Kidney tubule cell (primary cell): ENCODE data around the gene USP28.
"Not testable (repeated sequence)": the region's sequence is repeated elsewhere in the genome, so short reads cannot be mapped to it uniquely, and the experiment has no call there.

ENCODE experiments used
- DNase-seq: peaks from one replicate; pipeline ENCODE4 v3.0.0-alpha.2; 2018; ENCODE audit warnings: low spot score

The USP28 gene

DNA sequence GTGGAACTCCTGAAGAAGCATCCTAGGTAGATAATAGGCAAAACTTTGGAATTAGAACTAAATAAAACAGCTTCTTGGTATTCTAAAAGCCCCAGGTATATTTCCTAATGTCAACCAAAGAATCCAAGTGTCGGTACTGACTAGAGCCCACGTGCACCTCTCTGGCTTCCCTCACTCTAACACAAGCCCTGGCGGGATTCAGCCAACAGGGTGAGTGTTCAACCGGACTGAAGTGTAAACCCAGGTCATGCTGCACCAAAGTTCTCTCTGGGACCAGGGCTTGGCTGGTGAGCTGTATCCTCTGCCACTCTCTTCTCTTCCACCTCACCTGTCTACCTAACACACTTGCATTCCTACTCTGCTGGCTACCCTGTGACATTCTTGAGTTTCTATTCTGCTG, 40.1 kb downstream of the USP28 start:
- DNase-seq = no peak

DNA sequence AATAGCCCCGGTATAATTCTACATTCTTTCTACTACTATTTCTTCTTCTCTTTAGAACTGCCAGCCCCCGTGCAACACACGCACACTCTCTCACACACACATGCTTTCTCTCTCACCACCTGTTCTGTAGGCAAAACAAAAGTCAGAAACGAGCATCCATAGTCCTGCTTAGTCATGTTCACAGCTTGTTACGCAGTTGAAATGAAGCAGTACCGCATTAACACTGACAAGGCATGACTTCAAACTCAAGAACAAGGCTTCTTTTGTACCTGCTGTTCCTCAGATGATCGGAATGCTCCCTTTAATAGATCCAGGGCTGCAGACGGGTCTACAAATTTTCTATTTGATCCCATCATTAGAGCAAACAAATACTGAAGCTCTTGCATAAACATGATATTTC, 42.2 kb downstream of the USP28 start:
- no peak for DNase-seq

DNA sequence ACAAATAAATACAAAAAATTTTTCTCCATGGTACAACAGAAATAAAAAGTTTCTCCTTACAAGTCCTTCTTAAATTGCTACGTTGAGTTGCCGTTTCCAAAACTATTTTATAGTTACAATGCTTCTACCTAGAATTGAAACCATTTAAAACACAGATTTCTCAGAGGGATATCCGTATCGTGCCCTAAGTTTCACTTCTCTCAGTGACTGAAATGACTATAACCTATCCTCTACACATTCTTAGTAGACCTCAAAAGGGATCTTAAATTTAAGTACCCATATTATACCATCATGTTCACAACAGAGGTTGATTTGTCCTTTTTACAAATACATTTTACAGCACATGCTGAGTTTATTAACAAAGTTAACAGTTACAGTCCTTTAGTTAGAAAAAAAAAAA, 44.1 kb downstream of the USP28 start:
- DNase-seq = no peak

DNA sequence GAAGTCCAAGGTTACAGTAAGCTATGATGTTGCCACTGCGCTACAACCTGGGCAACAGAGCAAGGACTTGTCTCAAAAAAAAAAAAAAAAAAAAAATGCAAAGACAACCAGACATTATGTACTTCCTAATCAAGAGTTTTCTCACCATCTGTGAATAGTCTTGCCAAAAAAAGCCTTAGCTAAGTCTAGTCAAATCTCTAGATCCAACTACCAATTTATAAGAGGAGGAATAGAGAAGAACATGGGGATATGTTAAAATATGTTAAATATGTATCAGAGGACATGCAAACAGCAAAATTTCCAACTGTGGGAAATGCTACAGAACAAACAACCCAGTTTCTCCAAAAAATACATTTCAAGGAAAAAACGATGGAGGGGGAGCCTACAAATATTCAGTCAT, 45.6 kb downstream of the USP28 start:
- DNase-seq = no peak

DNA sequence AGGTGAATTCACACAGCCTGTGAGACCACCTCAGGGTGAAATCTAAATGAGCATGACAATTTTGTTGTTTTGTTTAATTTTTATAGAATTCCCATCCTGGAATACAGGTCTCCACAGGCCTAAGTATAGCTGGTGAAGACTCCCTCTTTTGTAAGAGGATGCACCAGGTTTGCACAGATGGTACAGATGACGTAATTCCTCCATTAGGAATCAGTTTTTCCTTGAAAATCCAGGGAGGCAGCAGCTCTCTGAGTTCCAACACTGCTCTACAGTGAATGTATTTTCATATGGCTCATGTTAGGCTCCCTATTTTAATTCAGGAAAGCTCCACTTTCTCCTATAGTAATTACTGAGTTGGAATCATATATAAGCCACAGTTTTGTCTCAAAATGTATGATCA, 47.2 kb downstream of the USP28 start:
- no peak for DNase-seq

DNA sequence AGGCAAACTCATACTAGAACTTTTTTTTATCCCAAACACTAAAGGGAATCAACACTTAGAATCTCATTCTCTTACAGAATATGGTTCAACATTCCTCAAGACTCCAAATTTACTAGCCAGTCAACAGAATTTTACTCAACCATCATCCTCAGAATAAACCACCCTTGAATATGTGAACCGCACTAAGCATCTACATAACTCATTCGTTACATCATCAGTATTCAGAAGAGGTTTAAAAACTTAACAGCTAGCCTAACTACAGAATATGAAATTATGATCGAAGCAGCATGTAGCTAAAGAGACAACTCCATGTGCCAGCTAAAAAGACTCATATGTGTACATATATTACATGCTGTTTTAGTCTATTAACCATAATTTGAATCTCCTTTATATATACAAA, 47.9 kb downstream of the USP28 start:
- no peak for DNase-seq

DNA sequence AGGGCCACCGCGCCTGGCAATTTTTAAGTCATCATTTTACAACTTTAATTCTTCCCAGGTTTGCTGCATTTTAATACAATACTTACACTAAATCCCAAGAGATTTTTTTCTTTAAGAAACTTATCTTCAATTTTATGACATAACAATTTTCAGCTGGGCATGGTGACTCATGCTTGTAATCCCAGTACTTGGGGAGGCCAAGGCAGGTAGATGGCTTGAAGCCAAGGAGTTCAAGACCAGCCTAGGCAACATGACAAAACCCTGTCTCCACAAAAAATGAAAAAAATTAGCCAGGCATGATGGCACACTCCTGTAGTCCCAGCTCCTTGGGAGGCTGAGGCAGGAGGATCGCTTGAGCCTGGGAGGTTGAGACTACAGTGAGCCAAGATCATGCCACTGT, 56.9 kb downstream of the USP28 start:
- DNase-seq = peak; percentile 3

DNA sequence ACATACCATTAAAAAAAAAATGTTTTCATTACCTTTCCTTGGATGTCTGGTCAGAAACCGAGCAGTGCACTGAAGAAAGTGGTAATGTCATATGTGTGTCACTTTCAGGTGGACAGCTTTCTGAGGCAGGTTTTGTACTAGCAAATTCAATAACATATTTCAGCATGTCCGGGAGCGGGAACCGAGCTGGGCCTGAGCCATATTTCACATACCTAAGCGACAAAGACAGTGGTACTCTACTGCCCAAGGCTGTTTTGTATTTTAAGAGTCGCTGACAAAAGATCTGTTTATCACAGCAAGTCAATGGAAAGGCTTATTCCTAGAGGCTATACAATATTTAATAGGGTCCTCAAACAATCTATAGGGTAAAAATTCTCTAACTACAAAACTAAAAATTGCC, 57.7 kb downstream of the USP28 start:
- DNase-seq = no peak

DNA sequence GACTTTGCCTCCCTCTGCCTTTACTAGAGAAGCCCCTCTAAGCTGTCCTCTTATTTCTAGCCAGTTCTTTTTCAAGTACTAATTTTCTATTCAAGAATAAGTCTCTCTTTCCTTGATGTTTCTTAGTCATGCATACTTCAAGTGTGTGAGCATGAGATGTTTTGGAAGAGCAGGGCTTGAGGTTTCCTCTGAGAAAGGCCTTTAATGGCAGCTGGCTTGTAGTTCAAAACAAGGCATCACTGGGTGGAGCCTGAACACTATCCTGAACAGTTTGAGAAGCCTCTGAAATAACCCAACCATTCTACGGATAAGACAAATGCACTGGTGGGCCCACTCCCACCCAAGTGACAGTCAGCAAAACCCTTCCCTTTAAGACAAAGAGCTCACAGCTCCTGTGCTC, 58.2 kb downstream of the USP28 start:
- DNase-seq = no peak

DNA sequence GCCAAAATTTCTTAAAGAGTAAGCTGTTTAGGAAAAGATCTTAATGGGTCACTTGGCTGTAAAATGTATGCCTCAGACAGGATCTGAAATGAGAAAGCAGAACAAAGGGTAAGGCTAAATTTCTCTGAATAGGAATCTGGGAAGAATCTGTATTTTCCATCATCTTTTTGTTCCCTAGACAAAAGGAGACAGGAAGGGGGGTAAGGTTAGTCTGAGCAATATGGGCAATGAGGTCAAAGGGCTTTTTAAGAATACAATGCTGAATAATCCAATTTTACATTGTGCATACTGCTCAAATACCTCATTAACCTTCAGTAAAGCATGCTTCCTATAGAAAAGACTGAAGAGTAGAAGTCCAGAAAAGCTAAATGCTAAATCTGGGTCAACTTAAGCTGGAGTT, 61.2 kb downstream of the USP28 start:
- no peak for DNase-seq

DNA sequence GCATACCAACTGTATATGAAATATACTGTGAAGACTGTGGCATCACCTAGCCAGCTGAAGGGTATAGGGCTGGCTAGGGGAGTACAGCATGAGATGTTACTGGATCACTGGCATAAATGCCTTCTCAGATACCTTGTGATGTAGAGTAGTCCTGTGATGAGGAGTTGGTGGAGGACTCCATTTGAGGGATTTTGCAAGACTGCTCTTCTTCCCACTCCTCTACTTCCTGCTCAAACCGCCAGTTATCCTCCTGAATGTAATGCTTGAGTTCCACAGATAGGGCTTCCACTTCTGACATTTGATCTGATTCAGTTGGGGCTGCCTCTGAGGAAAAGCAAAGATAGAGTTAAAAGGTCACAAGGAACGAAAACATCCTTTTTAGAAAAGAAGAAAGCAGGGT, 66.4 kb downstream of the USP28 start:
- DNase-seq = no peak

DNA sequence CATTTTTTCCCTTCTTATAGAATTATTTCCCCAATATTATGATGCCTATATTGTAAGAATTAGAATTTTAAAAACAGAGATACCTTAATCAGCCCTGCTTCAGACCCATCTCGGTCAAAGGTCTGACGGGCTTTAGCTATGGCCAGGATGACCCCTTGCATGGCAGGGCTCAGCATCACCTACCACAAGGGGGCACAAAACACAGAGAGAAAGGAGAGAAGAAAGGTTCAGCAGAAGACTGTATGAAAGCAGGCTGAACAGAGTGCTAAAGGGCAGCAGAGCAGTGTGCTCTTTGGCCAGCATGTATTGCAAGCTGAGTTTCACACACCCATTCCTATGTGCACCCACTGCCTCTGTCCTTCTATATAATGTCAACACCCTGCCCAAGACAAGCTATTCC, 69.0 kb downstream of the USP28 start:
- peak; percentile 16 for DNase-seq

DNA sequence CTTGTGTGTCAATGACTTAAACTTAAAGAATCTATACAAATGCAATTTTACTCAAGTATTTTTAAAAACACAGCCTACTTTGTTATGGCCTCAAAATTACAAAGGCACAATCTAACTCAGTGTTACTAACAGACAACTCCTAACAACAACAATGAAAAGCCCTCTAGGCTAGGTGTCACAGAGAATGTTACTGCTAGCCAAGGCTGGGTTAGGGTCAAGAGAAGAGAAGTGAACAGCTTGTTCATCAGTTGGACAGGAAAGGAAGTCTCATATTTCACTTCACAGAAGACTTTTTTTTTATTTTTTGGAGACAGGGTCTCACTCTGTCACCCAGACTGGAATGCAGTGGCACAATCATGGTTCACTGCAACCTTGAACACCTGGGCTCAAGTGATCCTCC, 69.7 kb downstream of the USP28 start:
- DNase-seq = no peak

DNA sequence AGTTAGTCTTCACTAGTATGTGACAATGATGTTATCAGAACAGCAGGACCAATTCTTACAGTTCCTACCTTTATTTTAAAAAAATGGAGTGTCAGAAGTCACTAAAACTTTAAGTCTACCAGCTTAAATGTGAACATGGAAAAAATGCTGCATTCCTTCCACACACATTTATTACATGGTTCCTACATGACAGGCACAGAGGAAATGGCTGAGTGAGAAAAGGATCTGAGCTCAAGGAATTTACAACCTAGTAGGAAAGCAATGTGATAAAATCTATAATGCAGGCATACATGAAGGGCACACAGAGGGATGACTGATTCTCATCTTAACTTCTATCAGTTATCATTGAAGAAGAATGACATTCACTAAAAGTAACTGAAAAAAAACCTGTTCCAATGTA, 72.8 kb downstream of the USP28 start:
- no peak for DNase-seq

DNA sequence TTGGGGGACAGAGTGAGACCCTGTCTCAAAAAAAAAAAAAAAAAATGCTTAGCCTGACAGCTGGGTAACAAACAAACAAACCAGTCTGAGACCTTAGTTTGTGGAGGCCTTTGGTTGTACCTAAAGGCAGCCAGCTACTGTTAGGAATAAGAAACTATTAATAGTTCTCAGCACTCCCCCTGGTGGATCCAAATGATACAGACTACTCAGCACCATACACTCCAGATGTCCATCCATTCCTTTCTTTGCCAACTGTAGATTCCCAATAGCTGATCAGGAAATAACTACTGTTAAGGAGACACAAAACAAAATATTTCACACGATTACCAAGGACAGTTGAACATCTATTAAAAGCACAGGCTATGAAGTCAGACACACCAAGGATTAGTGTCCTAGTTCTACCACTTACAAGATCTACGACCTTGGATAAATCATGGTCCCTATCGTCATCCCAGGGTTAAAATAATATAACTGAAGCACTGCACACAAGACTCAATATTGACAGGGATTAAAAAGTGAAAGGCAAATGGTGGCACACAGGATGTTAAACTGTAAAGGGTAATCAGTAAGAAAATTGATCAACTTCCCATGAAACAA, 78.6 kb downstream of the USP28 start:
- peak; percentile 51 for DNase-seq

DNA sequence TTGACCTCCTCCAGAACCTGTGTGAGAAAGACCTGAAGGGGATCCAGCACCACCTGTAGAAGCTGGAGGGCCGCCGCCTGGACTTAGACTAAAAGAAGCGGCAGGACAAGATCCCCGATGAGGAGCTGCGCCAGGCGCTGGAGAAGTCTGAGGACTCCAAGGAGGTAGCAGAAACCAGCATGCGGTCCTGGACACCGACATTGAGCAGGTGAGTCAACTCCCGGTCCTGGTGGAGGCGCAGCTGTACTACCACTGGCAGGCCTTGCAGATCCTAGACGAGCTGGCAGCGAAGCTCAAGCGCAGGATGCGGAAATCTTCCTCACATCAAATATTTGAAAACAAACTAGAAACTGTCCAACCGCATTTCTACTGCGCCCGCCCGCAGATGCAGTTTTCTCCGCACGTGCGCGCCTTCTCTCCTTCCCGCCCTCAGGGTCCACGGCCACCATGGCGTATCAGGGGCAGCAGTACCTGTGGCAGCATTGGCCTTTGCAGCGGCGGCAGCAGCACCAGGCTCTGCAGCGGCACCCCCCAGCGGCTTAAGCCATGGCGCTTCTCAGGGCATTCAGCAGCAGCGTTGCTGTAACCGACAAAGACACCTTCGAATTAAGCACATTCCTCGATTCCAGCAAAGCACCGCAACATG, 85.6 kb downstream of the USP28 start:
- no peak for DNase-seq

DNA sequence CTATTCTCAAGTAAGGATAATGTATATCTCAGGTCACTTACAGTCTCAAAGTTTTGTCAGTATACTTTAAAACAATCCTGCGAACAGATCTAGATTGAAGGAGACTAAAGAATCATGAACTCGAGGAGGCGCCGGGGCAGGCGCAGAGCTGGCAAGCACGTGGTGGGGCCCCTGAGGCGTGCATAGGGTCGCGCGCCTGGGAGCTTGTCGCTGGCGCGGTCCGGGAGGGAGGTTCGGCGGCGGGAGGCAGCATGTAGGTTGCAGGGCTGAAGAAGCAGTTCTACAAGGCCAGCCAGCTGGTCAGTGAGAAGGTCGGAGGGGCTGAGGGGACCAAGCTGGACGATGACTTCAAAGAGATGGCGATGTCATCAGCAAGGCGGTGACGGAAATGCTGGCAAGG, 86.4 kb downstream of the USP28 start:
- DNase-seq = not testable (repeated sequence)

DNA sequence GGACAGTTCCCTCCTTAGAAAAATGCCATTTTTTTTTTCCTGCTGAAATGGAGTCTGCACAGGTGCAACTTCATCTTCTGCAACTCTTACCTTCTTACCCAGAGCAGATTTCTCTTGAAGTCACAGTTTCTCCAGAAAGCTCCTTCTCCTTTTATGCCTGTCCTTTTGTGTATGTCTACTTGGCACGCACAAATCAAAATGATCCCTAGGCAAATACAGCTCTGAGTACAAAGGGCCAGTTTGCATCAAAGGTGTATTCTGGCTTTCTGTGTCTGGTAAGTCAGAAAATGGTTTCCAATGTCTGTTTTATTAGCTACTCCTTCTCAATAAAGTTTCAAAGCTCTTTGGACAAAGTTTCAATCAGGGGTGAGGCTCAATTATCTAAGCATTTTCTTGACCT, 93.2 kb downstream of the USP28 start:
- DNase-seq = no peak

DNA sequence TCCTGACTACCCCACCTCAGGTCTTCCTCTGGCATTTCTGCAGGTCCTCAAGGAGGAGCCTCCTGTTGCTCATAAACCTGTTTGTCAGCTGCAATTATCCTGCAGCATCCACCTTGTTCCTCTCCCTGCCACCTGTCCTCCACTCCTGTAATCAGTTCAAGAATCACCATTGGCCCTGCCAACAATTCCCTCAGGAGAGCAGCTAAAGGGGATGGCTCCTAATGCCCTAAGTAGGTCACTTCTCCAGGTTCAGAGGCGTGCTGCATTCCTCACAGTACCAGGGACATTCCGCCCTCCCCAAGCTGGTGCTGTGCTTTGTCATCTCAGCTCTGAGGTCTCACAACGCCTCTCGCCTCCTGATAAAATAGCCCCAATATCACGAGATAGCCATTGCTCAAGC, 93.7 kb downstream of the USP28 start:
- DNase-seq = no peak

DNA sequence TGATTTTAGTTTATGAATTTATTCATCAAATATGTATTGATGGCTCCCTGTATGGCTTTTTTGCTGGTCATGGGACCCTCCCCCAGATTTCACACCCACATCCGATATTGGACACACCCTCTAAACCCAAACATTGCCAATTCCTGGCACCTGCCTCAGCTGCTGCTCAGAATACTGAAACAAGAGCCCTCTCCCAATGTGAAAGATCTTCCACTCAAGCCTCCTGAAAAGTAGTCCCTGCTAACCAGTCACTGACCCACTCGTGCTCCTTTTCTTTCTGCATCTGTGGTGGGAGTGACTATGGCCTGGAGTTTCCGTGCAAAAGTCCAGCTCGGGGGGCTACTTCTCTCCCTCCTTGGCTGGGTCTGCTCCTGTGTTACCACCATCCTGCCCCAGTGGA, 95.9 kb downstream of the USP28 start, which contains the start of gene CLDN25:
CLDN25 (plus strand) TSS at position 301 of the 400 bp plus-strand sequence; CDS start at position 301, 0 bp downstream.
- DNase-seq = no peak

DNA sequence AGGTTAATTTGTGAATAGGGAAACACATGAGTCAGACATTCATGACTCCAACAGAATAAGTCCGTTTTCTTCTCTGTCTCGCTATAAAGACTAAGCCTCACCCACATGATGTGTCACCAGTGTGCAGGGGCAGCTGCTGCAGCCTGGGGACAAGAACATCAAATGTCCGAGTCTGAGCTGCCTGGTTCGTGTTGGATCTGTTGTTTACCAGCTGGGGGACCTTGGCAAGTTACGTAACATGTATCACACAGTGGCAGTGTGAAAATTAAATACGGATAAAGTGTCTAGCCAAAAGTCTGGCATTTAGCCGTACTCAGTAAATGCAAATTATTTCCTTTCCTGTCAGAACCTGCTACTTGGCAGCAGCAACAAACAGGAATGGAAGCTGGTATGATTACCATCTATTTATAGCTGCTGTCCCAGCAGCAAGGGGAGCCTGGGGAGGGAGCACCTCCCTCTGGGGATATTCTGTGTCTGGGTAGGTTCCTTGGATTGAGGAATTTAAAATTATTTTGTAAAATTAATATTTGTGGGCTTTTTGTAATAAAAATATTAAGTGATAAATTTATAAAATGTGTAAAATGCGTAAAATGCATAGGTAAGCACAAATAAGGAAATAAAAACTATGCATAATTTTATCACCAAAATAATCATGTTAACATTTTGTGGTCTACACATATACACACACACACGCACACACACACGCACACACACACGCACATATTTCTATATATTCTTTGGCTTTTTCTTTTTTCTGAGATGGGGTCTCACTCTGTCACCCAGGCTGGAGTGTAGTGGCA, 97.1 kb downstream of the USP28 start:
- DNase-seq = peak; percentile 88

DNA sequence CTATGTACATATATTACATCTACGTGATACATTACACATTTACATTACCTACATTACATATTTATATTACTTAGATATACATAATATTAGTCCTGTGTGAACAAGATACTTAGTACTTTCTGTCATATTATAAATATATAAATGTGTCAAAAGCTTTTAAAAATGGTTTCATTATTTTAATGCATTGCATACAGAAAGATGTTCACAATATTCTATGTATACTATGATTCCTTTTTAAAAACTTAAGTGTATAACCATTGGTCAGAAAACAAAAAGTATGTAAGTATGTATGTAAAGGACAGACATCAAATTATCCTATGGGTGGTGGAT, 101.2 kb downstream of the USP28 start:
- DNase-seq = no peak

DNA sequence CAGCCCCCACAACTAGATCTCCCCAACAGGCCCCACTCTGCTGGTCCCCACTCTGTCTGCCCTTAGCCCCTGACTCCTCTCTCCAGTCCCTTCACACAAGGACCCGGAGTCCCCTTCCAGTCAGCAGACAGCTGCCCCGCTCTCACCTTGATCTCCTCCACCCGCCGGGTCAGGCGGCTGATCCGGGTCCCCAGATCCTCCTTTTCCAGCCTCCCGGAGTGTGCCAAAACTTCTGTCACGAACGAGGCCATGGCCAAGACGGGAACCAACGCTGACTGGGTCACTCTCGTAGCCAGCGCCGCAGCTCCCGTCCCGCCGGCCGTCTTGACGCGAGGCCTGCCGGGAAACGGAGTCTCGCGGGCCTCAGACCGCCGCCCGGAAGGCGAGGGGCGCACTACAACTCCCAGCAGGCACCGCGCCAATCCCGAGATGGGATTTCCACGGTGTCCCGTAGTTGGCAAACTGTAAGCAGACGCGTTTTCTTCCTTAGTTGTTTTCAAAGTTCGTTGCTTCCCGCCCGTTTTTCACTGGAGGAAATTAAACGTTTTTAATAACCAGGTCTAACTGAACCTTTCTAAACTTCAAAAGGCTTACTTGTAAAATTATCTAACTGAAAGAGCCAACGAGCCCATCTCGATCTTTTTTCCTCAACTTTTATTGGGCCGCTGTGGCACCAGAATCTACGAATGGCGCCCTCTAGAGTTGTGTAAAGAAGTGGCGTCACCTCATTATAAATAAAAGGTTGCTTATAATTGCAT, 101.8 kb downstream of the USP28 start, which contains the start of gene ZW10:
ZW10 (minus strand) TSS at position 277 of the 758 bp plus-strand sequence; CDS start at position 251, 26 bp downstream.
- peak; percentile 97 for DNase-seq
